HT1080 (cell line): ENCODE data around the gene MTRF1L. TPM values are rescaled to one million over a fixed set of nuclear protein-coding genes. Genes with fewer than 3 reads are reported as not detected.
A peak's percentile ranks its signal among the peaks of the same experiment; 100 is the strongest.
"Not testable (repeated sequence)": the region's sequence is repeated elsewhere in the genome, so short reads cannot be mapped to it uniquely, and the experiment has no call there.

Experiments used
- DNase-seq: peaks from one replicate; pipeline ENCODE4 v3.0.0-alpha.2; 2015; ENCODE audit warnings: low read depth
- small RNA-seq: library from RNA; depleted of rRNA; stranded (forward); fragments of <200 nt; gene quantifications from one replicate; pipeline ENCODE3, GENCODE V24; 2014
- total RNA-seq: library from RNA; depleted of rRNA; stranded (reverse); fragments of >200 nt; shearing (Covaris generic); gene quantifications from 2 replicates; pipeline ENCODE4 v1.2.3, GENCODE V29; 2014; rRNA removed

MTRF1L gene
- total RNA-seq, 1 experiment from 2014 or later: 34.5 TPM

DNA sequence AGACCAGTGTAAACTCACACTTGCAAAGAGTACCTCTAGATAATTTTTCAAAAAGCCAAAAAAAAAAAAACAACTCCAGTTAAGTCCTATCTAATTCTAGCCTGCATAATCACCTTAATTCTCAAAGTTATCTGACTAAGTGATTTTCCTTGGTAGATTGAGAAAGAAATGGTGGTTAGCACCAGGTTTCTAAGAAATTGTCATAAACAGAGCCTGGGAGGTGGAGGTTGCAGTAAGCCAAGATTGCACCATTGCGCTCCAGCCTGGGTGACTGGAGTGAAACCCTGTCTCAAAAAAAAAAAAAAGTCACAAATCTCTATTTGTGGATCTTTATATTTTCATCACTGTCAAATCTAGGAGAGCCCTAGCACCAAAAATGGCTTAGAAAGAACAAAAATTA, 28.6 kb downstream of the MTRF1L start:
- DNase-seq: no peak

DNA sequence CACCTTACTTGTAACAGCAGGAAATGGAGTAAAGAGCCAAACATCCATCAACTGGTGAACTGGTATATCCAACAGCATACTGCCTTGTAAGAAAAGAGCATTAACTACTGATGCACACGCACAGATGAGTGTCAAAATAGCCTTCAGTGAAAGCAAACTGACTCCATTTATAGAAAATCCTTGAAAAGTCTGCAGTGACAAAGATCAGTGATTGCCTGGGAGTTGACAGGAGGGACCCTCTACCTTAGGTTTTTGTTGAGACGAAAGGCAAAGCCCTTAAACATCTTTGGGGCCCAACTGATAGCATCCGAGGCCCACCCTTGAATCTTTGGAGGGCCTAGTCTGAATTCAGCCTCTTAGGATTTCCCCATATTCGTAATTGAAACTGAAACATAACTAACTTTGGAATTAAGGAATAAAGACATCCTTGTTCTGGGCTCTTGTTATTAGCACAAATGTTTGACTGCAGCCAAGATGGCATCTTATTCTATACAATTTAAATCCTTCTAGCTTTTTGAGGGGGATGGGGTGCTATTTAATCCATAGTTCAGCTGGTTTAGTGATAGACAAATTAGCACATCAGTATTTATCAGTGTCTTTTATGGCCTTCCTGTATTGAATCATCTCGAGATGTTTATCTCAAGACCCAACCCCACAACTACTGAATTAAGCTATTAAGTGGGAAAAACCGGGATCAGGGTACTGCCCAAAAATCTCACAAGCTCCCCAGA, 32.7 kb downstream of the MTRF1L start:
- no peak for DNase-seq

DNA sequence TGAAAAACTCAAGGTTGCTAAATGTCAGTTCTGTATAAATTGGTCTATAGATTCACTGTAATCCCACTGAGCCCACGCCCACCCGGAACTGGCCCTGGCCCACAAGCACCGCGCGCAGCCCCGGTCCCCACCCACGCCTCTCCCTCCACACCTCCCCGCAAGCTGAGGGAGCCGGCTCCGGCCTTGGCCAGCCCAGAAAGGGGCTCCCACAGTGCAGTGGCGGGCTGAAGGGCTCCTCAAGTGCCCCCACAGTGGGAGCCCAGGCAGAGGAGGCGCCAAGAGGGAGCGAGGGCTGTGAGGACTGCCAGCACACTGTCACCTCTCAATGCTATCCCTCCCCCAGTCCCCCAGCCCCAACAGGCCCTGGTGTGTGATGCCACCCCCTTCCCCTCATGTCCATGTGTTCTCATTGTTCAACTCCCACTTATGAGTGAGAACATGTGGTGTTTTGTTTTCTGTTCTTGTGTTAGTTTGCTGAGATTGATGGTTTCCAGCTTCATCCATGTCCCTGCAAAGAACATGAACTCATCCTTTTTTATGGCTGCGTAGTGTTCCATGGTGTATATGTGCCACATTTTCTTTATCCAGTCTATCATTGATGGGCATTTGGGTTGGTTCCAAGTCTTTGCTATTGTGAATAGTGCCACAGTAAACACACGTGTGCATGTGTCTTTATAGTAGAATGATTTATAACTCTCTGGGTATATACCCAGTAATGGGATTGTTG, 36.2 kb downstream of the MTRF1L start:
- not testable (repeated sequence) for DNase-seq

DNA sequence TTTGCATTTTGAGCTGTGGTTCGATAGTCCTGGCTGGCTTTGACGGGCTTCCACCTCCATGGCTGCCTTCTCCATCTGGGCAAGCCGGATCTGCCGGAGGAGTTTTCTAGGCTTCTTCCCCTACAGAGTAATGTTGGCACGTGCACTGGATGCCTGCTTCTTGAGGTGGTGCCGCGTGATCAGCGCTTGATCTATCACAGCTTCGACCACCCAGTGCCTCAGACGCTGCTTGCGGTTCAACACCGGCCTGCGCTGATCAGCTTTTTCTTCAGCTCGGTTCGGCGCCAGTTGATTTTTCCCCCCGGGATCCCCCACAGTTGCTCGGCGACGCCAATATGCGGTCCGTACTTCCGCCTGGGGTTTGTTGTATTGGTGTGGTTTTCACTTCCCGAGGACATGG, 43.2 kb downstream of the MTRF1L start:
- DNase-seq: no peak

DNA sequence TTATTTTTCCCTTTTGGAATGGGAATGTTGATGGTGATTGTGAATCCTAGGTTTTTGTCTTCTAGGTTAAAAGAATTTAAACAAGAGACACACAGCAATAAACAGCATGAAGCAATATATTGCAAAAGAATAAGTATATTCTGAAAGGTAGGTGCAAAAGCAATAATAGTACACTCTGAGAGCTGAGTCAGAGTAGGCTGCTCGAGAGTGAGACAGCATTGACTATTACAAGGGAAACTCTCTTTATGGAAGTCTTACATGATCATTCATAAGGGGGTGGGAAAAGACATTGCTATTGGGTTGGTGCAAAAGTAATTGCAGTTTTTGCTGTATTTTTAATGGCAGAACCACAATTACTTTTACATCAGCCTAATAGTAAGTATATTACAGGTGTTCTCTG, 44.7 kb downstream of the MTRF1L start:
- no peak for DNase-seq

DNA sequence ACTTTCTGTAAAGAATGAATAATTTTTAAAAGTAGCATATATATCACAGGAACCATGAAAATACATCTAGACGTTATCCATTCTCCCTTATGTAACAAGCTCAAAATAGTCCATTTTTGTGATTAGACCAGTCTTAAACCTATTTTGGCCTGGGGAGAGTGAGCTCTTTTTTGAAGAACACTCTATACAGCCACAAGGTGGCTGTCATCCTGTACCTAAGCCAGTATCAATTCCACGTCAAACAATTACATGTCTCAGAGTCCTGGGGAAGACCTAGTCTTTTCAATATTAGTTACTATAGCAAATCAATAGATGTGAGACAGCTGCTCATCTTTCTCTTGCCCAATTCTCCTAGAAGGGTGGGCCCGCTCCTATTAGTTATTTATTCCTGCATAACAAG, 48.1 kb downstream of the MTRF1L start:
- no peak for DNase-seq

DNA sequence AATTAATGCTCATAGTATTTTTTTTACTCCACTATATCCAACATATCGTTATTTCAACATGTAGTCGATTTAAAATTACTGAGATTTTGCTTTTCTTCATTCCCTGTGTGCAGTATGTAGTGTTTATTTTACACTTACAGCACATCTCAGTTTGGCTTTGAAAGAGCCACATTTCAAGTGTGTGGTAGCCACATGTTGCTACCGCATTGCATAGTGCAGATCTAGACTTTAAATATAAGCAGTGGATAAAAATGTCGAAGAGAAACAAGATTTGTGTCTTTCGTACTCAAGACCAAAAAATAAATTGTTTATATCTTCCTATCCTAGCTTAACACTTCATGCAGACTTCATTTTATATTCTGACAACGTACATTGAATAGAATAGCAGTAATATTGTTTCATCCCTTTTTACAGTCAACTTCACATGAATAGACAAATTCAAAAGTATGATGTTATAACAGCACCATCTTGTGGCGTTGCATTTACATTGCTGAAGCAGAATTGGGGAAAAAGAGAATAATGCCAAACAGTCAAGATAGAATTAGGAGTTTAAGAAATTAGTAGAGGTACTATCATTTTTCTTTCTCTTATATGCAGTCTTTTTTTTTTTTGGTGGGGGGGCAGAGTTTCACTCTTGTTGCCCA, 49.5 kb downstream of the MTRF1L start:
- peak; percentile 40 for DNase-seq

DNA sequence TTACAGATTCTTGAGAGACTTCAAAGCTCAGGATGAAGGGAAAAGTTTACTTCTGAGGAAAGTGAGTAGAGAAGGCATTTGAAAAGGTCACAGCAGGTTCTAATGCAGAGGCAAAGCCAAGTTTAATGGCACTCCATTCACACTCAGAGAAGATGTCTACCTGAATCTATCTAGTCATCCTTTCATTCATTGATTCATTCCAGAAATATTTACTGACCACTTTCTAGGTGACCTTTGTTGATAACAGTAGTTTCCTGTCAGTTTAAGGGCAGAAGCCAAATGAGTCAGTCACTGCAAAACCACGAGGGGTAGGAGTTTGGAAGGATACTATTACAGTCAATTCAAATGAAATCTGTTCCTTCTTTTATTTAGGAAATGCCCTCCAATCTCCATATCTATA, 50.5 kb downstream of the MTRF1L start:
- peak; percentile 79 for DNase-seq

DNA sequence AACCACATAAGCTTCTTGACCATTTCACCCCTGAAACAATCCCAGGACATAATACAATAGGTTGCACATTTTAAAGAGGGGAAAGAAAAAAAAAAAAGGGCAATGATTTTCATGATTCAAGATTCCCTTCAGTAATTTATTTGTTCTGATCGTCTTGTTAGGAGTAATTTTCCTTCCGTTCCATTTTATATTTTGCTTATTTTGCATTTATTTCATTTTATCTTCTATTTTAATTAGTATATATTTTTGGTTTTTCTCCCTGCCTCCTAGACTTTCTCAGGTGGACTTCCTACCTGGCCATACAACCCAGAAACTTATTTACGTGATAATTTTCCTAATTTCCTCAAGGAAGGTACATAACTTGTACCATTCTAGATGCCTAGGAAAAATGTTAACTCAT, 52.3 kb downstream of the MTRF1L start:
- no peak for DNase-seq

DNA sequence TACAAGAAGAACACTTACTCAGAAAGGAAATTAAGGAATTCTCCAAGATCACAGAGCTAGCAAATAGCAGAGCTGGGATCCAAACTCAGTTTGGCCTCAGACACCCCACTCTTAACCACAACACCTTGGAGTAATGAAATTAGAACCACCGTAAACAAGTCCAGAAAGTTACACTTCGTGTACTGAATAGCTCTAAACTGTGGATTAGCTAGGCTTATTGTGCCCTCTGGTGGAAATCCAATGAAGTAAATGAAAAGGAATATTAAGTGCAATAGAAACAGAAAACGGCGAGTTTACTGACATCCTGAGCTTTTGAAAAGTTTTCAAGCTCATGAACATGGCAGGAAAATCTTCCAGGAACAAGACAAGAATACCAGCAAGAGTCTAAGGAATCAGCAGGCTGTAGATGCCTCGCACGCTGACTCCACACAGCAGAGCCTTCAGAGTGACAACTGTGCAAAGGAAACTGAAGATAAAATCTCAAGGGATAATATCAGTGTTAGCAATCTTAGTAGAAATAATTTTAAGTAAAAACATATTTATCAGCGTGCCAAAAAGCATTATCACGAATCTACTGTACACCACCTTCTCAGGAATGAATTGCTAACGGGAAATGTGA, 54.2 kb downstream of the MTRF1L start:
- DNase-seq: peak; percentile 46

DNA sequence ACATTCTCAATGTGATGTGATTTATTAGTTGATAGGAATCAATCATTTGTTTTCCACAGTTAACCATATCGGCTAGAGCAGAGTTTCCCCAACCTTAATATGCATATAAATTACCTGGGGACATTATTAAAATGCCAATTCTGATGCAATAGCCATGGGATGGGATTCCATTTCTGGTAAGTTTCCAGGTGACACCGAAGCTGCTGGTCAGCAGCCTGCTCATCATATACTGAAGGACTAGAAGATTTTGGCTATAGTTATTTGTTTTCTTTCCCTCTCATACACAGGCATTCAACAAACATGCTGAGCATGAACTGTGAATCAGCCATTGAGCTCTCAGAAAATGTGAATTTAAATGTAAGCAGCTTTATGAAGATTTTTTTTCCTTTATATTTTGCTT, 55.5 kb downstream of the MTRF1L start:
- DNase-seq: no peak

DNA sequence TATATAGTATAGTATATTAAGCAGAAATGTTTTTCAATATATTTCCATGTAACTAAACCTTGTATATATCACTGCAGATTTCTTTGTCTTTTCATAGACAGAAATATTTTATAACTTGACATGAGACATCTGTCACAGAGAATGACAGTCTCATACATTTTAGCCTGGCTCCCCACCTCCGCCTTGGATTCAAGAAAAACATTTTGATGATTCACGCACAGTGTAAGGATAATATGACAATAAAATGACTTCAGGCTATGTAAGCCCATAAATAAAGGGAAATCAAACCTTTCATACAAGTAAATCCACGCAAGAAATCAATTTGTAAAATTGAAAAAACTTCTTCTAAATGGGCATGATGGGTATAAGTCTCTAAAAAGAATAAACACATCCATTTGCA, 56.0 kb downstream of the MTRF1L start:
- DNase-seq: no peak

DNA sequence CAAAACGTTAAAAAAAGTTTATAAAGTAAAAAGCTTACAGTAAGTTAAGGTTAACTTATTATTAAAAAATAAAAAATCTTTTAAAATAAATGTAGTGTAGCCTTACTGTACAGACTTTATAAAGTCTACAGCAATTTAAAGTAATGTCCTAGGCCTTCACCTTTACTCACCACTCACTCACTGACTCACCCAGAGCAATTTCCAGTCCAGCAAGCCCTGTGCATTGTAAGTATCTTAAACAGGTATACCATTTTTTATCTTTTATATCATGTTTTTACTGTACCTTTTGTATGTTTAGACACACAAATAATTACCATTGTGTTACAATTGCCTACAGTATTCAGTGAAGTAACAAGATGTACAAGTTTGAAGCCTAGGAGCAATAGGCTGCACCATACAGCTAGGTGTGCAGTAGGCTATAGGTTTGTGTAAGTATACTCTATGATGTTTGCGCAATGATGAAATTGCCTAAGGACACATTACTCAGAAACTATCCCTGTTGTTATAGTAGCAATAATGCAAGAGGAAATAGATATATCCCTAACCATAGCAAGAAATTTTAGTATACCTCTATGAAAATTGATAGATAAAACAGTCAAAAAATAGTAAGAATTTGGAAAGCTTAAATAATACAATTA, 59.1 kb downstream of the MTRF1L start:
- no peak for DNase-seq

DNA sequence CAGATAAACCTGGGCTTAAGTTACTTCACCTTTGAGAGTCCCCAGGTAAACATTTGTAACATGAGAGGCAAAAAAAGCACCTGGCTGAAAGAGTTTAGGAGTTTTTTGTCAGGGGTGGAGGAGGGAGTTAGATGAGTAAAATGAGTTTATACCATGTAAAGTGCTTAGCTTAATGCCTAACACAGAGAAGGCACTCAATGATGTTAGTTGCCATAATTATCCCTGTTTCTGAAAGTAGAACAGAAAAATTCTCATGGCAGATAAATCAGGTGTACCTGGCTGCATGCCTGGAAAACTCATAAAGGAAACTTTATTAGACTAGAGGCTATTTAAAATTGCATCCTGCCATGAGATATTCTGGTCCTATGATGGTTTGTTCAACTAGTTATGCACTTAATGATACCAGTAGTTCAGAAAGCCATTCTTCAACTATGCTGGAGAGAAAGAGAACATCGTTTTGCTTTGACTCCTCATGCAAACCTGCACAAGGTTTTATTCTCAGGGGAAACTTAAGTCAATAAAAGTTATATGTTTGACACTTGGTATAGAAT, 60.1 kb downstream of the MTRF1L start:
- no peak for DNase-seq

DNA sequence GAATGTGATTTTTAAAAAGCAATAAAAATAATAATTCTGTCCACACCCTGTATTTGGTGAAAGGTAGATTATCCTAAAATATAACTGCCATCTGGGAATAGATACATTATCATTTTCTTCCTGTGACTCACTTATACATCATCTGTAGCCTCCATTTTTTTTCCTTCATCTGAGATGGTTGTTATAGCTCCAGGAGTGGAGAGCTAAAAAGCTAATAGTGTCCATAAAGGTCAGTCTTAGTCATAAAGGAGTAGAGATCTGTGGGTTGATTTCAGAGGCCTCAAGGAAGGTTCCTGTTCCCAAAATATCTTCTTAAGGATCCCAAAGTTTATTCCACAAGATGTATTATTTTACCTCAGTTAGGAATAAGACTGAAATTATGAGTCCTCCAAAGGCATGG, 60.8 kb downstream of the MTRF1L start:
- peak; percentile 52 for DNase-seq

Small RNAs within 50 kb of the gene (small RNA-seq; reads per million reads assigned to genes)
- gene AL080276.1: not detected

Other genes with a start within 250 kb of the MTRF1L start
- gene FBXO5, start 19.7 kb downstream of the MTRF1L start, total RNA-seq: 32.1 and 38.7 TPM in 2 replicates
- gene RGS17, start 128.6 kb upstream of the MTRF1L start, total RNA-seq: 8.4 and 9.0 TPM in 2 replicates